ENCODE results near the gene SORBS2. TPM values are rescaled to one million over a fixed set of nuclear protein-coding genes. Genes with fewer than 3 reads are reported as not detected.

SORBS2 gene
- total RNA-seq, 1 experiment from 2014 or later, result 0.34 TPM

DNA sequence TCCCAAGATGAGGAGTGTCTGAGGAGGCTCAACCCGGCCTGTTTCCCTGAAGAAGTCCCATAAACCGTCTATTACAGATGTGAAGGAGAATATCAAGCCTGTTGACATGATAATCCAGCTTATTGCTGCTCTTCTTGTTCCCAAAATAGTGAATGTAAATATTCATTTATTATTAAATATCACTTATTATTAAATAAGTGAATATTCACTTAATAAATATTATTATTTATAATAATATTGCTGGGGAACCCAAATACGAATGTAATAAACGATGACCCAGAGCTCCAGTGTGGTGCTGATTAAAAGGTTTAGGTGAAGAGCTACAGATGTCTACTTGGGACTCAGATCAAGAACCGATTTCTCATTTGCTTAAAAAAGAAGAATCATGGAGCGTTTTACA is 23.8 kb upstream of the SORBS2 start:
- no TSS peak for BruUV-seq (replicated peaks)
- Histone ChIP-seq H3K27ac (ENCODE audit: low read depth, low read length) (no peak overlapping the region), H3K27me3 (ENCODE audit: insufficient read depth, low read length) (no peaks in the 10 kb centered on the region), H3K36me3 (ENCODE audit: control insufficient read depth in 1 of 2, insufficient read depth in 2 of 2, low read length in 2 of 2) (no peaks in the 10 kb centered on the region), H3K4me3 (replicated peaks in 1 of 2; ENCODE audit: low read depth in 1 of 2, low read length in 2 of 2) (no peak overlapping the region), H2AFZ (ENCODE audit: low read depth, low read length, poor library complexity, severe bottlenecking) (no peak overlapping the region), H3K9me2 (ENCODE audit: insufficient read depth) (no peaks in the 10 kb centered on the region), H3K4me2 (ENCODE audit: low read length) (no peak overlapping the region), H4K20me1 (ENCODE audit: insufficient read depth) (no peaks in the 10 kb centered on the region), H3K4me1 (ENCODE audit: control insufficient read depth in 1 of 2, insufficient read depth in 2 of 2, low read length in 2 of 2) (peaks cover 8 to 23% of the 10 kb centered on the region in 2 experiments), H3K9me3 (ENCODE audit: control insufficient read depth in 1 of 2, insufficient read depth in 1 of 2, low read depth in 1 of 2, low read length in 2 of 2) (no peaks in the 10 kb centered on the region), H3K79me2 (ENCODE audit: insufficient read depth, low read length) (no peaks in the 10 kb centered on the region), H3K9ac (ENCODE audit: low read length) (no peak overlapping the region)
- ChIA-PET RAD21 (ENCODE audit: low non-redundant PET in 1 of 2, low total read pairs in 2 of 2, uncharacterized antibody in 2 of 2, unreplicated experiment in 2 of 2) (no interaction called here), CTCF (no interaction called here), POLR2A (no interaction called here)
- TF ChIP-seq YY1 (IDR thresholded peaks at IDR 0.05; ENCODE audit: extremely low read depth, insufficient replicate concordance, low read depth, low read length) (no peak), ZFX (IDR thresholded peaks at IDR 0.05) (no peak), POLR2AphosphoS5 (IDR thresholded peaks at IDR 0.05; ENCODE audit: low read depth, low read length) (no peak), JUND (IDR thresholded peaks at IDR 0.05) (no peak), ELF1 (IDR thresholded peaks at IDR 0.05; ENCODE audit: borderline replicate concordance, low read depth) (no peak), SP1 (IDR thresholded peaks at IDR 0.05; ENCODE audit: low read depth) (no peak), TCF7L2 (IDR thresholded peaks at IDR 0.05; ENCODE audit: borderline replicate concordance, extremely low read depth, insufficient read depth, insufficient read length) (no peak), RAD21 (IDR thresholded peaks at IDR 0.05; ENCODE audit: low read depth) (no peak), EZH2 (IDR thresholded peaks at IDR 0.05) (no peak), SIN3A (IDR thresholded peaks at IDR 0.05; ENCODE audit: low read depth) (no peak), CEBPB (IDR thresholded peaks at IDR 0.05; ENCODE audit: low read depth) (no peak), POLR2A (IDR thresholded peaks at IDR 0.05; ENCODE audit: borderline replicate concordance, extremely low read depth, insufficient read depth, insufficient read length) (no peak), FOSL1 (IDR thresholded peaks at IDR 0.05; ENCODE audit: low read depth) (no peak), EZH2phosphoT487 (IDR thresholded peaks at IDR 0.05; ENCODE audit: borderline replicate concordance) (no peak), EGR1 (IDR thresholded peaks at IDR 0.05; ENCODE audit: low read depth) (no peak), CBX3 (IDR thresholded peaks at IDR 0.05; ENCODE audit: low read depth) (no peak), SRF (IDR thresholded peaks at IDR 0.05; ENCODE audit: low read depth) (no peak)
- TF ChIP-seq, protein P1, sequence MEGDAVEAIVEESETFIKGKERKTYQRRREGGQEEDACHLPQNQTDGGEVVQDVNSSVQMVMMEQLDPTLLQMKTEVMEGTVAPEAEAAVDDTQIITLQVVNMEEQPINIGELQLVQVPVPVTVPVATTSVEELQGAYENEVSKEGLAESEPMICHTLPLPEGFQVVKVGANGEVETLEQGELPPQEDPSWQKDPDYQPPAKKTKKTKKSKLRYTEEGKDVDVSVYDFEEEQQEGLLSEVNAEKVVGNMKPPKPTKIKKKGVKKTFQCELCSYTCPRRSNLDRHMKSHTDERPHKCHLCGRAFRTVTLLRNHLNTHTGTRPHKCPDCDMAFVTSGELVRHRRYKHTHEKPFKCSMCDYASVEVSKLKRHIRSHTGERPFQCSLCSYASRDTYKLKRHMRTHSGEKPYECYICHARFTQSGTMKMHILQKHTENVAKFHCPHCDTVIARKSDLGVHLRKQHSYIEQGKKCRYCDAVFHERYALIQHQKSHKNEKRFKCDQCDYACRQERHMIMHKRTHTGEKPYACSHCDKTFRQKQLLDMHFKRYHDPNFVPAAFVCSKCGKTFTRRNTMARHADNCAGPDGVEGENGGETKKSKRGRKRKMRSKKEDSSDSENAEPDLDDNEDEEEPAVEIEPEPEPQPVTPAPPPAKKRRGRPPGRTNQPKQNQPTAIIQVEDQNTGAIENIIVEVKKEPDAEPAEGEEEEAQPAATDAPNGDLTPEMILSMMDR (IDR thresholded peaks at IDR 0.05 in 2 of 3, conservative IDR thresholded peaks at IDR 0.05 in 1 of 3; ENCODE audit: borderline replicate concordance in 1 of 3, insufficient read depth in 1 of 3, low read depth in 2 of 3, low read length in 2 of 3), result no peak
- TF ChIP-seq, protein P2, sequence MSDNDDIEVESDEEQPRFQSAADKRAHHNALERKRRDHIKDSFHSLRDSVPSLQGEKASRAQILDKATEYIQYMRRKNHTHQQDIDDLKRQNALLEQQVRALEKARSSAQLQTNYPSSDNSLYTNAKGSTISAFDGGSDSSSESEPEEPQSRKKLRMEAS (IDR thresholded peaks at IDR 0.05), result no peak
- TF ChIP-seq, protein P3, sequence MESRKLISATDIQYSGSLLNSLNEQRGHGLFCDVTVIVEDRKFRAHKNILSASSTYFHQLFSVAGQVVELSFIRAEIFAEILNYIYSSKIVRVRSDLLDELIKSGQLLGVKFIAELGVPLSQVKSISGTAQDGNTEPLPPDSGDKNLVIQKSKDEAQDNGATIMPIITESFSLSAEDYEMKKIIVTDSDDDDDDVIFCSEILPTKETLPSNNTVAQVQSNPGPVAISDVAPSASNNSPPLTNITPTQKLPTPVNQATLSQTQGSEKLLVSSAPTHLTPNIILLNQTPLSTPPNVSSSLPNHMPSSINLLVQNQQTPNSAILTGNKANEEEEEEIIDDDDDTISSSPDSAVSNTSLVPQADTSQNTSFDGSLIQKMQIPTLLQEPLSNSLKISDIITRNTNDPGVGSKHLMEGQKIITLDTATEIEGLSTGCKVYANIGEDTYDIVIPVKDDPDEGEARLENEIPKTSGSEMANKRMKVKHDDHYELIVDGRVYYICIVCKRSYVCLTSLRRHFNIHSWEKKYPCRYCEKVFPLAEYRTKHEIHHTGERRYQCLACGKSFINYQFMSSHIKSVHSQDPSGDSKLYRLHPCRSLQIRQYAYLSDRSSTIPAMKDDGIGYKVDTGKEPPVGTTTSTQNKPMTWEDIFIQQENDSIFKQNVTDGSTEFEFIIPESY (IDR thresholded peaks at IDR 0.05; ENCODE audit: extremely low read depth, insufficient replicate concordance, low read length), result no peak
- intact Hi-C loops (cut with micrococcal nuclease), result no loop called here
- DNase-seq (ENCODE audit: low read depth, low spot score), result no peak
- no peak for ATAC-seq
